SH-SY5Y (cell line): ENCODE measurements around the gene PI4K2A.

Experiments used
- GATA2 ChIP-seq: IDR thresholded peaks from 2 replicates; pipeline ENCODE4 v1.6.1; 2011; ENCODE audit warnings: mild to moderate bottlenecking, low read depth, low read length
- GATA3 ChIP-seq: IDR thresholded peaks from 2 replicates; pipeline ENCODE4 v1.6.1; 2011; ENCODE audit warnings: low read depth, mild to moderate bottlenecking, low read length, moderate library complexity

- TF ChIP-seq GATA2 (no peak), GATA3 (no peak)
Observed at GRCh38 chr10:97647556-97647955, 7.1 kb downstream of the PI4K2A start.
